ENCODE data around the gene TANC1.

TANC1 gene

GRCh38 chr2:159065891-159066290 lies 97.5 kb downstream of the TANC1 start:
- FAIRE-seq: no peak

- FAIRE-seq: no peak
These were observed 98.2 kb downstream of the TANC1 start for GRCh38 chr2:159066541-159067156.

GRCh38 chr2:159067971-159068370 lies 99.5 kb downstream of the TANC1 start:
- no peak for FAIRE-seq

- FAIRE-seq: no peak
These were observed 100.8 kb downstream of the TANC1 start for GRCh38 chr2:159069229-159069628.

- FAIRE-seq: no peak
These were observed 101.8 kb downstream of the TANC1 start for GRCh38 chr2:159070235-159070634.

GRCh38 chr2:159071190-159071915 lies 102.9 kb downstream of the TANC1 start:
- FAIRE-seq: no peak

GRCh38 chr2:159072795-159073194 lies 104.4 kb downstream of the TANC1 start:
- FAIRE-seq: no peak

GRCh38 chr2:159073256-159073655 lies 104.8 kb downstream of the TANC1 start:
- no peak for FAIRE-seq

- FAIRE-seq: no peak
These were observed 106.2 kb downstream of the TANC1 start for GRCh38 chr2:159074605-159075004.

- FAIRE-seq: peak; percentile 90
These were observed 107.3 kb downstream of the TANC1 start for GRCh38 chr2:159075727-159076126.

- no peak for FAIRE-seq
These were observed 107.8 kb downstream of the TANC1 start for GRCh38 chr2:159076241-159076640.

- FAIRE-seq: no peak
These were observed 109.4 kb downstream of the TANC1 start for GRCh38 chr2:159077869-159078268.

GRCh38 chr2:159078443-159078842 lies 110.0 kb downstream of the TANC1 start:
- FAIRE-seq: no peak

GRCh38 chr2:159080641-159081040 lies 112.2 kb downstream of the TANC1 start:
- FAIRE-seq: no peak

GRCh38 chr2:159082119-159082518 lies 113.7 kb downstream of the TANC1 start:
- FAIRE-seq: no peak

- FAIRE-seq: no peak
These were observed 116.2 kb downstream of the TANC1 start for GRCh38 chr2:159084384-159085370.

GRCh38 chr2:159086342-159086741 lies 117.9 kb downstream of the TANC1 start:
- no peak for FAIRE-seq

GRCh38 chr2:159086826-159087225 lies 118.4 kb downstream of the TANC1 start:
- FAIRE-seq: no peak

GRCh38 chr2:159088906-159089305 lies 120.5 kb downstream of the TANC1 start:
- FAIRE-seq: no peak

GRCh38 chr2:159089543-159089942 lies 121.1 kb downstream of the TANC1 start:
- FAIRE-seq: no peak

- FAIRE-seq: no peak
These were observed 122.2 kb downstream of the TANC1 start for GRCh38 chr2:159090514-159091201.

- FAIRE-seq: no peak
These were observed 122.9 kb downstream of the TANC1 start for GRCh38 chr2:159091381-159091780.

- no peak for FAIRE-seq
These were observed 123.5 kb downstream of the TANC1 start for GRCh38 chr2:159091976-159092375.

Data from colon (tissue), 2 donors.